ENCODE data around the gene CYP2D6. TPM values are rescaled to one million over a fixed set of nuclear protein-coding genes. Genes with fewer than 3 reads are reported as not detected.

The CYP2D6 gene
- total and polyA plus RNA-seq, 2 of the 13 experiments (the other 11 are each of a cell fraction or from before 2014, with no cell fraction given) = 1.0 to 3.7 TPM

GRCh38 chr22:42090596-42091454, 39.8 kb downstream of the CYP2D6 start, which contains the start of gene NDUFA6 (continued):
- TF ChIP-seq STAT6 (CRISPR knock-in tag; IDR thresholded peaks at IDR 0.05; ENCODE audit: borderline replicate concordance) (peak; percentile 64; the same call in 1 of the 2 replicates), BORCS8-MEF2B (CRISPR knock-in tag; IDR thresholded peaks at IDR 0.05) (peak; percentile 64), ZNF574 (CRISPR knock-in tag; IDR thresholded peaks at IDR 0.05) (peak; percentile 78), ZNF552 (CRISPR knock-in tag; IDR thresholded peaks at IDR 0.05; ENCODE audit: borderline replicate concordance) (0 out of 2 replicates have a peak, but pooled peaks have one; percentile 32), NR3C1 (CRISPR knock-in tag; IDR thresholded peaks at IDR 0.05) (no peak), FOXP1 (IDR thresholded peaks at IDR 0.05) (no peak), FOXP1 (CRISPR knock-in tag; IDR thresholded peaks at IDR 0.05) (no peak), EHMT2 (IDR thresholded peaks at IDR 0.05; ENCODE audit: borderline replicate concordance, low read depth, low read length) (no peak), CREBL2 (CRISPR knock-in tag; IDR thresholded peaks at IDR 0.05; ENCODE audit: borderline replicate concordance) (peak; percentile 88; the same call in 1 of the 2 replicates), RAD21 (CRISPR knock-in tag; IDR thresholded peaks at IDR 0.05) (peak; percentile 98), SMYD3 (CRISPR knock-in tag; IDR thresholded peaks at IDR 0.05) (peak; percentile 55; the same call in 1 of the 2 replicates), CENPBD1 (CRISPR knock-in tag; IDR thresholded peaks at IDR 0.05; ENCODE audit: borderline replicate concordance, low read depth) (no peak; the same call in 1 of the 2 replicates), TFAP4 (IDR thresholded peaks at IDR 0.05; ENCODE audit: borderline replicate concordance, low read depth) (peak; percentile 52; the same call in 1 of the 2 replicates), MYNN (CRISPR knock-in tag; IDR thresholded peaks at IDR 0.05; ENCODE audit: low read depth) (no peak), REPIN1 (CRISPR knock-in tag; IDR thresholded peaks at IDR 0.05; ENCODE audit: borderline replicate concordance, low read depth) (peak; percentile 86; the same call in 1 of the 2 replicates), E2F1 (CRISPR knock-in tag; IDR thresholded peaks at IDR 0.05) (peak; percentile 58), ZNF382 (CRISPR knock-in tag; IDR thresholded peaks at IDR 0.05; ENCODE audit: borderline replicate concordance) (no peak), ZNF850 (CRISPR knock-in tag; conservative IDR thresholded peaks at IDR 0.05) (no peak)

Data from HepG2 (cell line).